Hematopoietic multipotent progenitor cell treated with erythropoietin and hydrocortisone succinate and interleukin-3 and kit ligand, for 17 days (in vitro differentiated cells): ENCODE results near the gene RASA4B.
"Not testable (repeated sequence)": the region's sequence is repeated elsewhere in the genome, so short reads cannot be mapped to it uniquely, and the experiment has no call there.

ENCODE experiments used
- DNase-seq: peaks from one replicate; pipeline ENCODE4 v3.0.0-alpha.2; 2015; ENCODE audit warnings: low spot score

RASA4B gene

DNA sequence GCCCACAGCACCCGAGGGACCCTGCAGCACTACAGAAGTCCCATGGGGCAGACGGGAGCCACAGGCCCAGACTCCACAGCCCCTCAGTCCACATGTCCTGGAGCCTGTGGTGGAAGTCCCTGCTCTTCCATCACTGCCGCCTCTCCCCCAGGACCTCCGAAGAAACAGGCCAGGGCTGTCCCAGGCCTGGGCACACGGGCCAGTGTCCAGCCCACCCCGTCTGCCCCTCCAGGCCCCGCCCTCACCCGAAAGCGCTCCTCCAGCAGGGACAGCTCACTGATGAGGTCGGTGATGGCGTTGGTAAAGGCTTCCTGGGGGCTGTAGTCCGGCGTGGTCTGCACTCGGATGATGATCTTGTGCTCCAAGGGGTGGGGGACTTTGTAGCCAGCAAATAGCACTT is 43.5 kb downstream of the RASA4B start:
- DNase-seq = not testable (repeated sequence)

DNA sequence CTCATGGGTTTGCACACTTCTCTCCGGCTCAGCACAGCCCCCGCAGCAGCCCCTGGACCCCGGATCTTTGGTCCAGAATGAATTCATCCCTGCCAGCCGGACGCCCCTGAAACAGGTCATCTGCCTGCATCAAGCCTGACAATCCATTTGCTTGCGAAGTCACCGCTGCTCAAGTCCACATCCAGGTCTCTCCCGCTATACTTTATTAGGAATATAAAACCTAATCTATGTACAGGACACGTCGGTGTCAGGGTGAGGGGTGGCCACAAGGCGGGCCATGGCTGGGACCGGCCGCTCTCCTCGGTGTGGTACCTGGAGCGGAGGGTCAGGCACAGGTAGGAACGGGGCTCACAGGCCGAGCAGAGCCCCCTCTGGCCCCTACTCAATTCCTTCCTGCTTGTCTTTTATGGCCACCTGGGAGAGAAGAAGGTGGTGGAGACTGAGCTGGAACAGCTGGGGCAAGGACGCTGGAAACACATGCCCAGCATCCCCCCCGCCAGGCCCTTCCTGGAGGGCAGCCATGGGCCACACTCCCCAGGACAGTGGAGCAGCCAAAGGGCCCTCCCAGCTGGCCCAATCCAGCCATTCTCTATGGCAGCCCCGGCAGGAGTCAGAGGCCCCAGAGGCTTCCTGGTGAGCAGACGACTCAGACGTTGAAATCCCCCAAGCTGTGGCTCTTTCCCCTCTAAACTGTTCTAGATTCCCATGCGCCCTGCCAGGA is 44.1 kb downstream of the RASA4B start:
- DNase-seq = no peak

DNA sequence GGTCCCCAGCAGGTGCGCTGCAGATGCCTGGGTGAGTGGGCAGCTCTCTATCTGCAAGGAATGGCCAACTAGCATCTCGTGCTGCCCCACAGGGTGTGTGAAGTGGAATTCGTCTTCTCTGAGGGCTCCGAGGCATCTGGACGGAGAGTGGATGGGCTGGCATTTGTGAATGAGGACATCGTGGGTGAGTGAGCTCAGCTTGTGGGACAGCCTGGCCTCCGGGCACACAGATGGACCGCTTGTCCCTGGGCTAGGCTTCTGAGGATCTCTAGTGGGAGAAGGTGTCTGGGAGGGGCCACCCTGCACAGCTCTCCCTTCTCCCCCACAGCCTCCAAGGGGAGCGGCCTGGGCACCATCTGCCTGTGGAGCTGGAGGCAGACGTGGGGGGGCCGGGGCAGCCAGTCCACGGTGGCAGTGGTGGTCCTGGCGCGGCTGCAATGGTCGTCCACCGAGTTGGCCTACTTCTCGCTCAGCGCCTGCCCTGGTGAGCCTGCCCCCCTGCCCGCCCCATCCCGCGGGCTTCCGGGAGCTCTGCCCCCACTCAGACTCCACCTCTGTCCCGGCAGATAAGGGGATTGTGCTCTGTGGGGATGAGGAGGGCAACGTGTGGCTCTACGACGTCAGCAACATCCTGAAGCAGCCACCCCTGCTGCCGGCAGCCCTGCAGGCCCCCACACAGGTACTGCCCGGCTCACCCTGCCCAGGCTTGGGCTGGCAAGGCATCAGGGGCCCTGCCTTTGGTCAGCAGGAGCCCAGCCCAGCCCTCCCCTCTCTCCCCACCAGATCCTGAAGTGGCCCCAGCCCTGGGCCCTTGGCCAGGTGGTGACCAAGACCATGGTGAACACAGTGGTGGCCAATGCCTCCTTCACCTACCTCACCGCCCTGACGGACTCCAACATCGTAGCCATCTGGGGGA is 45.2 kb downstream of the RASA4B start:
- no peak for DNase-seq

GRCh38 chr7:102471791-102472125 is 45.8 kb downstream of the RASA4B start:
- no peak for DNase-seq

- DNase-seq = no peak
Observed at GRCh38 chr7:102469972-102470825, 47.4 kb downstream of the RASA4B start.

- no peak for DNase-seq
Observed at GRCh38 chr7:102469351-102469971, 48.1 kb downstream of the RASA4B start.

GRCh38 chr7:102468478-102469350 is 48.9 kb downstream of the RASA4B start:
- no peak for DNase-seq

DNA sequence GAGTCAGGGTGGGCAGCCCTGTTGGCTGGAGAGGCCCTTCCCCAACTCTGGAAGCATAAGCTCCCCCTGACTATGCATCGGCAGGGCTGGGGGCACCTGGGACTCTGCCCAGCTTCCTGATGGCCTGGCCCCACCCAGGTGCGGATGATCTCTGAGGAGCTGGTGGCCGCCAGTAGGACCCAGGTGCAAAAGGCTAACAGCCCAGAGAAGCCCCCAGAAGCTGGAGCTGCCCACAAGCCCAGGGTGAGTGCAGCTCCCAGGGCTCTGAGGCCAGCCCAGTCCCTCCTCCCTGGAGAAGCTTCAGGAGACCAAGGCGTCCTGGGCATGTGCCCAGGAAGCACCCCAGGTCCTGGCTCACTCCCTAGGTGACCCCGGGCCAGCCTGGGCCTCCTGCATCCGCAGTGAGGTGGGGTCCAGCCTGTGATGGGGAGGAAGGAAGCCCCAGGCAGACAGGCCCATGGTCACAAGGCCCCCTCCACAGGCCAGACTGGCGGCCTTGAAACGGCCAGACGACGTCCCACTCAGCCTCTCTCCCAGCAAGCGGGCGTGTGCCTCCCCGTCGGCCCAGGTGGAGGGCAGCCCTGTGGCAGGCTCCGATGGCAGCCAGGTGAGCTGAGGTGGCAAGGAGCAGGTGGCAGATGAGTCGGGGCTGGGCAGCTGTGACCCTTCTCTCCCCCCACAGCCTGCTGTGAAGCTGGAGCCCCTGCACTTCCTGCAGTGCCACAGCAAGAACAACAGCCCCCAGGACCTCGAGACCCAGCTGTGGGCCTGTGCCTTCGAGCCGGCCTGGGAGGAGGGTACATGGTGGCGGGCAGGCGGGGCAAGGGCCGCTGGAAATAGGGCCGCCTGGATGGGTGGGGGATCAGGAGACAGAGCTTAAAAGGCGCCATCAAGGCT is 49.7 kb downstream of the RASA4B start:
- DNase-seq = no peak

- DNase-seq = no peak
Observed at GRCh38 chr7:102466097-102466496, 51.5 kb downstream of the RASA4B start.

GRCh38 chr7:102464577-102465280 is 52.8 kb downstream of the RASA4B start, which contains the start of the genes ALKBH4 and LRWD1:
ALKBH4 (minus strand) TSS chr7:102464863; CDS start chr7:102464836, 27 bp downstream.
LRWD1 (plus strand) TSS chr7:102464984; CDS start chr7:102465081, 97 bp downstream.
- DNase-seq = peak; percentile 95

DNA sequence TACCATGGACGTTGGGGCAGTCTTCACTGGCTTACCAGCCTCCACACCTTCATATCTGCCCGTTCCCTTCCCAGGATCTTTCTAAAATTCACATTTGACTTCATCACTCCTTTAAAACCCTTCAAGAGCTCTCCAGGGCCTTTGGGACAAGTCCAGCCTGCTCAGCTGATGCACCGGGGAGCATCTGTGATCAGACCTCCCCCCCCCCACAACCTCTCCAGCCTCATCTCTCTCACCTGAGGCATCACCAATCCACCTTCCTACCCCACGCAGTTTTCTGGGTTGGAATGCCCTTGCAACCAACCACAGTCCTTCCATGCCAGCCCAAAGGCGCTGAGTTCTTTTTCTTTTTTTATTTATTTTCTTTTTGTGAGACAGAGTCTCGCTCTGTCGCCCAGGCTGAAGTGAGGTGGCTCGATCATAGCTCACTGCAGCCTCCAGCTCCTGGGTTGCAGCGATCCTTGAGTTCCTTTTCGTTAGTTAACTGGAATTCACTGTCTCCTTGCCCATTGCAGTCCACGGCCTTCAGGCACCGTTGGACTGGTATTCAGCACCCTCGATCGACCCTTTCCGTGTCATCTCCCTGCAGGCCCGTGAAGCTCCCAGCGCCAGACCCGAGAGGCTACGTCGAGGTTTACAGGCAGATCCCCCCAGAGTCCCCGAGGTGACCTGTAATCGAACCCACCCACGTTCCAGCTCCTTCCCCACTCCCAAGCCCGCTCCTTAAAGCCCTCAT is 53.6 kb downstream of the RASA4B start:
- DNase-seq = no peak

DNA sequence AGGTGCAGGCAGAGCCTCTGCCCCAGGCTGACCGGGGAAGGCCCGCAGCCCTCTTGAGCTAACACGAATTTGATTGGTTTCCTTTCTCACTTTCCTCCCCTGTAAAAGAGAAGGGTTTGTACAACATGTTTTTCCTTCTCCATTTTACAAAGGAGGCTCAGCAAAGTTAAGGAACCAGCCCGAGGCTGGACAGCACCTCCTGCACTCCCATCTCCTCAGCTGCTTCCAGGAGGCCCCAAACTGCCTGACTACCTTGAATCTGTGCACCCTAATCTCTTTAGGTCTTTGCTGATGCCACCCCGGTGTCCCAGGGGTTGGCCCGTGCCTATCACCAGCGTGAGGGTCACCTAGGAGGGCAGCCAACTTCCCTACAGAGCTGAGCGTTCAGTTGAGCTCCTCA is 57.1 kb downstream of the RASA4B start:
- DNase-seq = no peak

DNA sequence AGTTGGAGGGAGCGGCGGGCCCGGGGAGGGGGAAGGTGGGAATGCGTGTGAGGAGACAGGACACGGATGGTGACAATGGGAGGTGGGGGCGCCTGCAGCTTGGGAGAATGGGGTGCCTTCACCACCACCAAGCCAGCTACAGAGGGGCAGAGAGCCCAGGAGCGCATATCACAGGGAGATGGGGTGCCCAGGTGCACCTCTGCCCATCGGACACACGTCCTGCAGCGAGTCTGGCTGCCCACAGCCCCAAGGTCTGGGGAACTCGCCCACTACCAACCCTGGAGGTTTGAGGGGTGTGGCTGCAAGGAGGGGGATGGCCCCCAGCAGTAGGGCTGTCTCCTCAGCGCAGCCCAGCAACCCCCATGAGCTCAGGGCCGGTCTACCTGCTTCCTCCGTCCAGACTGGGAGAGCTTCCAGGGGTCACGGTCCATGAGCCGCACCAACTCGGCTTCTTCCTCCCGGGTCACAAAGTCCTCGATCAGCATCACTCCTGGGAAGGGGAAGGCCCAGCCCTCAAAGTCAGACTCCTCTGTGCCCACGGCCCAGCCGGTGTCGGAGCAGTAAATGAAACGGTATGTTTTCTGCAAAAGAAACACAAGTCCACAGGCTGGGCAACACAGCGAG is 58.2 kb downstream of the RASA4B start:
- no peak for DNase-seq

GRCh38 chr7:102457352-102457924 is 60.1 kb downstream of the RASA4B start:
- DNase-seq = no peak

- DNase-seq = no peak
Observed at GRCh38 chr7:102456327-102456726, 61.2 kb downstream of the RASA4B start.

GRCh38 chr7:102455596-102455995 is 62.0 kb downstream of the RASA4B start:
- no peak for DNase-seq

DNA sequence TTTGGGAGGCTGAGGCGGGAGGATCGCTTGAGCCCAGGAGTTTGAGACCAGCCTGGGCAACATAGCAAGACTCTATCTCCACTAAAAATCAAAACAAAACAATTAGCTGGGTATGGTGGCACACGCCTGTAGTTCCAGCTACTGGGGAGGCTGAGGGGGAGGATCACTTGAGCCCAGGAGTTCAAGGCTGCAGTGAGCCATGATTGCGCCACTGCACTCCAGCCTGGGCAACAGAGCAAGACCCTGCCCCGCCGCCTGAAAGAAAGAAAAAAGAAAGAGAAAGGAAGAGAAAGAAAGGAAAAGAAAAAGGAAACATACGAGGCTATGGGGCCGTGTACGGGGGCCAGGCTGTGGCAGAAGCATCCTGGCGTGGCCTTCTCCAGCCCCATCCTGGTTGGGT is 62.6 kb downstream of the RASA4B start:
- not testable (repeated sequence) for DNase-seq

DNA sequence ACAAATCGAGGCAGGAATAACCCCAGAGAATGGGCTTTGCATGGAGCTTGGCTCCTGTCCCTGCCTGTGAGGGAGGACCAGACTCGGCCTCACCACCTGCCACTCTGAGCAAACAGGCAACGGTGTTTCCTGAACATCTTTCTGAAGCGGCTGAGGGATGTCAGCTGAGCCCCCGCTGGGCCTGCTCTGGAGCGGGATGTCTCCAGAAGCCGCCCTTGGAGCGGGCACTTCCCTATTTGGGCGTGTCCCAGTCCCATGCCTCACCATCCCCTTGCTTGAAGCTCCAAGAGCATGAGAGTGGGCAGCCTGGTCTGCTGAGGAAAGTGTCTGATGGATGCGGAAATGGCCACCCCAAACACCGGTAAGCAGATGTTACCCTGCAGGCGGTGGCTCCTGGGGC is 63.1 kb downstream of the RASA4B start:
- DNase-seq = no peak
